Pancreas (tissue), 10 donors: ENCODE measurements around the gene DDX21. TPM values are rescaled to one million over a fixed set of nuclear protein-coding genes. Genes with fewer than 3 reads are reported as not detected.
A peak's percentile ranks its signal among the peaks of the same experiment; 100 is the strongest.

Experiments used
- ATAC-seq, 4 donors: fragments of 200-7000 bp; cut with Tn5 transposase; one replicate each; pipeline versions ENCODE4 v1.8.0 to v1.9.1; 2020; ENCODE audit warnings: mild to moderate bottlenecking in 4 of 4, moderate library complexity in 4 of 4
- DNase-seq, 6 donors: peaks; one replicate each; pipeline ENCODE4 v3.0.0-alpha.2; 2020
- FAIRE-seq: peaks from 2 replicates; lab custom pipeline; 2012; peaks lifted over from hg19 to GRCh38; lab: Jason Lieb, UNC
- H3K27ac ChIP-seq, 4 donors: fragments of 200-600 bp; sonication (generic); 1 replicate in 3 of 4; 2 replicates in 1 of 4; pipeline versions ENCODE4 v1.5.0 to v1.8.0; 2020
- H3K27me3 ChIP-seq, 4 donors: fragments of 200-600 bp; one replicate each; pipeline ENCODE4 v1.8.0; 2021
- H3K36me3 ChIP-seq, 3 donors: fragments of 200-600 bp; sonication (generic) in 1 of 3; one replicate each; pipeline versions ENCODE4 v1.5.0 to v1.8.0; 2020 to 2021
- H3K4me1 ChIP-seq, 3 donors: fragments of 200-600 bp; one replicate each; pipeline ENCODE4 v1.8.0; 2021
- H3K4me3 ChIP-seq, 4 donors: fragments of 200-600 bp; sonication (generic) in 2 of 4; one replicate each; pipeline versions ENCODE4 v1.5.0 to v1.8.0; 2020 to 2021
- H3K9me3 ChIP-seq, 4 donors: fragments of 200-600 bp; one replicate each; pipeline ENCODE4 v1.8.0; 2021
- CTCF ChIP-seq, 4 donors: fragments of 200-600 bp; sonication (generic) in 3 of 4; IDR thresholded peaks; one replicate each; pipeline versions ENCODE4 v1.5.0 to v1.8.0; 2021; ENCODE audit warnings: antibody characterized with exemption in 4 of 4
- WGBS, 2 donors: extraction: QIAGEN DNeasy Blood & Tissue Kit; methylation state at CpG; one replicate each; pipeline ENCODE4 v1.1.7; 2013; 5-methylcytosine and 5-hydroxymethylcytosine counted together
- intact Hi-C, 3 donors: fragments of 100-400 bp; cut with DNase I; formaldehyde crosslinking; loops; one replicate each; pipeline versions ENCODE4 v1.11.1 to v1.14.2; 2022
- polyA plus RNA-seq, 2 donors: library from polyadenylated mRNA; stranded (reverse); fragments of 200-250 nt; gene quantifications; one replicate each; pipeline ENCODE4 v1.2.3, GENCODE V29; 2013
- total RNA-seq, 6 donors: library from RNA; stranded (reverse); fragmentation: NEBNext Ultra II Directional in 4 of 6; extraction: Animal tissue kit (Norgen Biotek cat#: 25700) in 4 of 6; gene quantifications; one replicate each; pipeline versions ENCODE4 v1.2.1 to v1.2.4, GENCODE V29; 2021 to 2023
- donor health status: healthy with polysubstance abuse.
- donor health status: DM: no; HTN: no; CAD: no; lungs with moderate emphysema.
- donor health status: DM: no; HTN: no; CAD: no.
- donor health status: control.
- donor health status: control.
- donor health status: Bipolar disorder and iron deficiency.
- donor health status: DM: yes; HTN: yes; CAD: no.
- donor health status: DM: no; HTN: no; CAD: no.
- donor health status: DM: no; HTN: no; CAD: no.
- donor health status: DM: yes; HTN: yes; CAD: no.

The DDX21 gene
- total and polyA plus RNA-seq, 8 donors: 11.1 to 43.3 (median 23.2) TPM

DNA sequence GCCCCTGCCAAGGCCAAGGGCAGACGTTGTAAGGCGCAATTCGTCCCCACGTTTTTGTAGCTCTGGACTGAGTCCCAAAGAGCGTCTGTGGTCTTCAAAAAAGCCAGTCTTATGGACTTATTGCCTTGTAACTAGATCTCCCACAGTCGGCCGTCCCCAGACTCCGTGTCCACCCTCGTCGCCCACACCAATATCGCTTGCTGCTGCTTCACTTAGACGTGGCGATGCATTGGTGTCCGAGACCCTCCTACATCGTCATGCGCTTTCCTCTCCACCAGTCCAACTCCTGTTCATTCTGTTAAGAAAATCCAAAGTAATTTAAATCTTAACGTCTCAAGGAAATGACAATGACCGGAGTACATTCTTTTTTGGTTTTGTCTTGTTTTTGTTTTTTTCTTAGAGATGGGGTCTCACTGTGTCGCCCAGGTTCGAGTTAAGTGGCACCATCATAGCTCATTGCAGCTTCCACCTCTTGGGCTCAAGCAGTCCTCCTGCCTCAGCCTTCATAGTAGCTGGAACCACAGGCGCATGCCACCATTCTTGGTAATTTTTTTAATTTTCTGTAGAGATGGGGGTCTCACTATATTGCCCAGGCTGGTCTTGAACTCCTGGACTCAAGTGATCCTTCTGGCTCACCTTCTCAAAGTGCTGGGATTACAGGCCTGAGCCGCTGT is 33.5 kb downstream of the DDX21 start:
- DNase-seq (no peak), ATAC-seq (peak in 1 of 4 donors; percentile 3), FAIRE-seq (no peak)
- WGBS, 2 donors: 13% methylated on average over 22 of the region's 22 CpGs
- Histone ChIP-seq H3K9me3 (no peaks in the 10 kb centered on the region), H3K27me3 (no peaks in the 10 kb centered on the region), H3K4me1 (peaks cover 0 to 37% (median 8%) of the 10 kb centered on the region in 3 donors), H3K27ac (peak overlapping the region; percentile 64 to 76 (median 72)), H3K4me3 (peak overlapping the region; percentile 51 to 100 (median 84)), H3K36me3 (peaks cover 0 to 5% (median 0%) of the 10 kb centered on the region in 3 donors)
- intact Hi-C loops: no loop called here
- no peak for TF ChIP-seq CTCF (IDR thresholded peaks at IDR 0.05)

DNA sequence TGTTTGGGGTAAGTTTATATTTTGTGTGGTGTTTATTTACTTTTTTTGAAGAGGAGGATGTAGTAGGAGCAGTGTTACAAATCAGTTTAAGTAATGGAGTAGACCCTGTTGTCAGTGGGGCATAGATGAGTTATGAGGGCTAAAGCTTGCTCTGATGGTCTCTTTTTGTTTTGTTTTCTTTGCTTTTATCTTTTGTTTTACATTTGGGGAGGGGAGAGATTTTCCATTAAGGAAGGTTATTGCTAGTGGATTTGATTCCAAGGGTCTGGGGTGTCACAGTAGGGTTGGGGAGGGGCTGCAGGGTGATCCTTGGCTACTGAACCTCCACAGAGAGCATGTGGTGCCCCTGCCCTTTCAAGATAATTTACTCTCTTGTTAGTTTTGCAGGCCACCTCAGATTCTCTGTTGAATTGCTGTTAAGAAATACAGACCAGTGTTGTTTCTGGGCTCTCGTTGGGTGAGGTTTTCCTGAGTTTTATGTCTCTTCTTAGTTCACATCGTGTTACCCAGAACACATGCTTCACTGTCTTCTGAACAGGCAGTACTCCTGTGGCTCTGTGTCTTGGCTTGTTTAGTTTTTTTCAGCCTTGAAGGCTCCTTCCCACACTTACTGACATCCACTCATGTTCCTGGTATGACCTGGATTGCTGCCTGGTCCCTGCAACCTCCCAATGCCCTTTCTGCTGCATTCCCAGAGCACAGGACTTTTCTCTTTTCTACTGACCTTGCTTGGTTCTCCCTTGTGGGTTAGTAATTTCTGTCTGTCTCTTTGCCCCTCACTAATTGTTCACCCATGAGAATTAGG is 36.9 kb downstream of the DDX21 start:
- Histone ChIP-seq H3K27ac (peak overlapping the region in 1 of 4 donors; percentile 0), H3K4me1 (peaks cover 0 to 33% (median 8%) of the 10 kb centered on the region in 3 donors), H3K9me3 (no peaks in the 10 kb centered on the region), H3K4me3 (no peak overlapping the region), H3K36me3 (no peaks in the 10 kb centered on the region), H3K27me3 (no peaks in the 10 kb centered on the region)
- DNase-seq (peak in 3 of 6 donors; percentile 14 to 29 (median 28)), ATAC-seq (peak in 1 of 4 donors; percentile 14), FAIRE-seq (no peak)
- 55 to 60% methylated on average over 2 of the region's 2 CpGs for WGBS, 2 donors
- TF ChIP-seq CTCF (IDR thresholded peaks at IDR 0.05): no peak
- intact Hi-C loops: no loop called here

- no peak for ATAC-seq
These were observed 41.2 kb downstream of the DDX21 start for GRCh38 chr10:68997211-68997610.

GRCh38 chr10:69004821-69005220 is 48.9 kb downstream of the DDX21 start:
- H3K9me3 ChIP-seq: no peaks in the 10 kb centered on the region
- FAIRE-seq (no peak), DNase-seq (no peak), ATAC-seq (peak in 3 of 4 donors; percentile 43 to 59 (median 48))
- peaks cover 0 to 13% (median 0%) of the 10 kb centered on the region in 3 donors for H3K36me3 ChIP-seq
- H3K4me3 ChIP-seq: no peak overlapping the region
- intact Hi-C loops: no loop called here
- no peaks in the 10 kb centered on the region for H3K27me3 ChIP-seq
- peak in 1 of 4 donors; percentile 14 for TF ChIP-seq CTCF (IDR thresholded peaks at IDR 0.05)
- H3K4me1 ChIP-seq: no peaks in the 10 kb centered on the region
- H3K27ac ChIP-seq: no peak overlapping the region
- WGBS, 2 donors: 28 to 35% methylated on average over 1 of the region's 1 CpG

More at GRCh38 chr10:68997211-68997610, 41.2 kb downstream of the DDX21 start:
- no peak overlapping the region for H3K27ac ChIP-seq
- no peak for DNase-seq
- peaks cover 0 to 16% (median 0%) of the 10 kb centered on the region in 3 donors for H3K4me1 ChIP-seq
- 89 to 93% methylated on average over 3 of the region's 3 CpGs for WGBS, 2 donors
- no peak for TF ChIP-seq CTCF (IDR thresholded peaks at IDR 0.05)
- H3K36me3 ChIP-seq: peaks cover 0 to 13% (median 0%) of the 10 kb centered on the region in 3 donors
- FAIRE-seq: no peak
- H3K27me3 ChIP-seq: no peaks in the 10 kb centered on the region
- intact Hi-C loops: no loop called here
- H3K4me3 ChIP-seq: no peak overlapping the region
- no peaks in the 10 kb centered on the region for H3K9me3 ChIP-seq
